H1 (cell line): ENCODE measurements around the gene SND1. TPM values are rescaled to one million over a fixed set of nuclear protein-coding genes. Genes with fewer than 3 reads are reported as not detected.

ENCODE experiments used
- CTCF ChIA-PET: fragments of 300-600 bp; sonication (Branson Sonifier 250); formaldehyde crosslinking; loops from one replicate; lab custom pipeline; 2021; ENCODE audit not compliant: partially characterized antibody; lab: Charles Lee
- POLR2A ChIA-PET: fragments of 300-600 bp; sonication (Branson Sonifier 250); formaldehyde crosslinking; loops from one replicate; lab custom pipeline; 2021; ENCODE audit warnings: inconsistent platforms; ENCODE audit not compliant: partially characterized antibody; lab: Charles Lee
- DNase-seq, 2 experiments: peaks; one replicate each; pipeline versions ENCODE4 v3.0.0 to v3.0.0-alpha.2; 2010 to 2022; ENCODE audit warnings: low spot score in 2 of 2, low read depth in 1 of 2, mixed read lengths in 1 of 2
- FAIRE-seq: peaks from 2 replicates; lab custom pipeline; 2011; peaks lifted over from hg19 to GRCh38; lab: Jason Lieb, UNC
- H2AFZ ChIP-seq: 2 replicates; pipeline ENCODE4 v1.8.1; 2012; ENCODE audit warnings: low read length, inconsistent platforms
- H2AK5ac ChIP-seq: 2 replicates; pipeline ENCODE4 v1.6.1; 2013; ENCODE audit warnings: low read depth, low read length
- H2BK120ac ChIP-seq: replicated peaks from 2 replicates; pipeline ENCODE3; 2013; ENCODE audit warnings: low read depth, low read length, inconsistent platforms
- H2BK12ac ChIP-seq: 2 replicates; pipeline ENCODE4 v1.6.1; 2013; ENCODE audit warnings: low read depth, low read length
- H2BK15ac ChIP-seq: 2 replicates; pipeline ENCODE4 v1.6.1; 2013; ENCODE audit warnings: low read length
- H2BK20ac ChIP-seq: 2 replicates; pipeline ENCODE4 v1.6.1; 2013; ENCODE audit warnings: low read length
- H2BK5ac ChIP-seq: 2 replicates; pipeline ENCODE4 v1.6.1; 2013; ENCODE audit warnings: low read depth, low read length
- H3K14ac ChIP-seq: 2 replicates; pipeline ENCODE4 v1.6.1; 2013; ENCODE audit warnings: inconsistent platforms; ENCODE audit not compliant: insufficient read length
- H3K18ac ChIP-seq: 2 replicates; pipeline ENCODE4 v1.6.1; 2013; ENCODE audit warnings: low read length; ENCODE audit errors: extremely low read depth
- H3K23ac ChIP-seq: 2 replicates; pipeline ENCODE4 v1.6.1; 2013; ENCODE audit warnings: inconsistent platforms; ENCODE audit not compliant: insufficient read length
- H3K23me2 ChIP-seq: 2 replicates; pipeline ENCODE4 v1.6.1; 2013; ENCODE audit warnings: low read depth, low read length
- H3K27ac ChIP-seq: 2 replicates; pipeline ENCODE4 v1.6.1; 2011; ENCODE audit warnings: low read depth, low read length, inconsistent platforms
- H3K27me3 ChIP-seq, 4 experiments: replicated peaks in 1 of 4; 1 replicate in 1 of 4; 2 replicates in 3 of 4; pipeline versions ENCODE4 v1.6.1 to v1.8.1; 2011 to 2013; ENCODE audit warnings: low read length in 3 of 4, mild to moderate bottlenecking in 3 of 4, inconsistent platforms in 2 of 4, mixed read lengths in 2 of 4, moderate library complexity in 1 of 4; ENCODE audit not compliant: control insufficient read depth in 3 of 4, insufficient read depth in 3 of 4; ENCODE audit errors: extremely low read depth in 1 of 4
- H3K36me3 ChIP-seq, 4 experiments: 2 replicates each; pipeline versions ENCODE4 v1.6.1 to v1.8.1; 2011 to 2013; ENCODE audit warnings: mild to moderate bottlenecking in 4 of 4, low read length in 3 of 4, moderate library complexity in 2 of 4, control low read depth in 1 of 4, inconsistent platforms in 1 of 4; ENCODE audit not compliant: insufficient read depth in 4 of 4, control insufficient read depth in 2 of 4
- H3K4ac ChIP-seq: replicated peaks from 2 replicates; pipeline ENCODE3; 2013; ENCODE audit warnings: low read length, low read depth, mixed read lengths, inconsistent platforms; ENCODE audit not compliant: insufficient read length
- H3K4me1 ChIP-seq, 4 experiments: replicated peaks in 1 of 4; 1 replicate in 1 of 4; 2 replicates in 3 of 4; pipeline versions ENCODE4 v1.6.1 to v1.8.1; 2011 to 2013; ENCODE audit warnings: low read length in 3 of 4, inconsistent platforms in 2 of 4, mixed read lengths in 1 of 4; ENCODE audit not compliant: insufficient read depth in 4 of 4, control insufficient read depth in 3 of 4
- H3K4me2 ChIP-seq, 2 experiments: 2 replicates each; pipeline versions ENCODE4 v1.6.1 to v1.8.1; 2011 to 2013; ENCODE audit warnings: low read depth in 2 of 2, low read length in 2 of 2, control low read depth in 1 of 2, inconsistent platforms in 1 of 2, mild to moderate bottlenecking in 1 of 2; ENCODE audit not compliant: insufficient read depth in 1 of 2
- H3K4me3 ChIP-seq, 4 experiments: fragments of 200-600, 300-600 bp in 1 of 4; sonication (generic), shearing (Covaris generic), sonication (Bioruptor Twin) in 1 of 4; 2 replicates each; pipeline versions ENCODE4 v1.5.1 to v1.8.1; 2011 to 2016; ENCODE audit warnings: low read length in 4 of 4, low read depth in 3 of 4, control low read depth in 2 of 4, inconsistent platforms in 2 of 4, mild to moderate bottlenecking in 2 of 4, mixed read lengths in 1 of 4, moderate library complexity in 1 of 4; ENCODE audit not compliant: insufficient read depth in 2 of 4; ENCODE audit errors: extremely low read depth in 1 of 4
- H3K56ac ChIP-seq: replicated peaks from 2 replicates; pipeline ENCODE3; 2013; ENCODE audit warnings: low read depth, mild to moderate bottlenecking, mixed read lengths, low read length, inconsistent platforms; ENCODE audit not compliant: insufficient read length
- H3K79me1 ChIP-seq: 2 replicates; pipeline ENCODE4 v1.6.1; 2013; ENCODE audit warnings: low read depth, low read length, control low read depth
- H3K79me2 ChIP-seq, 2 experiments: 2 replicates each; pipeline versions ENCODE4 v1.6.1 to v1.8.1; 2012 to 2013; ENCODE audit warnings: low read length in 2 of 2, mild to moderate bottlenecking in 2 of 2, inconsistent platforms in 1 of 2; ENCODE audit not compliant: insufficient read depth in 2 of 2, control insufficient read depth in 1 of 2
- H3K9ac ChIP-seq, 4 experiments: replicated peaks in 1 of 4; 1 replicate in 1 of 4; 2 replicates in 3 of 4; pipeline versions ENCODE4 v1.6.1 to v1.8.1; 2011 to 2013; ENCODE audit warnings: low read depth in 3 of 4, low read length in 3 of 4, control low read depth in 2 of 4, mild to moderate bottlenecking in 2 of 4, moderate library complexity in 2 of 4, inconsistent platforms in 1 of 4; ENCODE audit errors: extremely low read depth in 1 of 4
- H3K9me3 ChIP-seq, 2 experiments: 2 replicates each; pipeline versions ENCODE4 v1.6.1 to v1.8.1; 2012 to 2013; ENCODE audit warnings: mild to moderate bottlenecking in 2 of 2, moderate library complexity in 2 of 2, control low read depth in 1 of 2, inconsistent platforms in 1 of 2, low read depth in 1 of 2, low read length in 1 of 2, mixed read lengths in 1 of 2; ENCODE audit not compliant: insufficient read depth in 2 of 2
- H4K20me1 ChIP-seq, 2 experiments: replicated peaks in 1 of 2; 2 replicates each; pipeline versions ENCODE3 to v1.8.1; 2011 to 2013; ENCODE audit warnings: inconsistent platforms in 2 of 2, low read length in 2 of 2, mild to moderate bottlenecking in 1 of 2; ENCODE audit not compliant: insufficient read depth in 2 of 2, control insufficient read depth in 1 of 2
- H4K5ac ChIP-seq: 2 replicates; pipeline ENCODE4 v1.6.1; 2013; ENCODE audit warnings: low read length, low read depth, mixed read lengths, inconsistent platforms; ENCODE audit not compliant: insufficient read length
- H4K8ac ChIP-seq: 2 replicates; pipeline ENCODE4 v1.8.0; 2013; ENCODE audit warnings: mild to moderate bottlenecking, moderate library complexity, low read length, inconsistent platforms; ENCODE audit not compliant: insufficient read depth; ENCODE audit errors: extremely low read depth
- H4K91ac ChIP-seq: replicated peaks from 2 replicates; pipeline ENCODE3; 2013; ENCODE audit warnings: low read length, mixed read lengths, inconsistent platforms; ENCODE audit not compliant: insufficient read length
- CEBPB ChIP-seq: IDR thresholded peaks from 2 replicates; pipeline ENCODE4 v1.6.1; 2012; ENCODE audit warnings: low read depth, low read length
- CHD1 ChIP-seq: IDR thresholded peaks from 2 replicates; pipeline ENCODE4 v1.6.1; 2012; ENCODE audit warnings: low read depth, low read length, improper control_type of control experiment
- POU5F1 ChIP-seq: IDR thresholded peaks from 2 replicates; pipeline ENCODE4 v1.6.1; 2011; ENCODE audit warnings: low read depth, mild to moderate bottlenecking, low read length, moderate library complexity
- RAD21 ChIP-seq, 2 experiments: IDR thresholded peaks in 1 of 2; conservative IDR thresholded peaks in 1 of 2; 2 replicates each; pipeline ENCODE4 v1.6.1; 2011; ENCODE audit warnings: low read depth in 2 of 2, low read length in 2 of 2, improper control_type of control experiment in 1 of 2, inconsistent platforms in 1 of 2, mild to moderate bottlenecking in 1 of 2, moderate library complexity in 1 of 2
- SIX5 ChIP-seq: IDR thresholded peaks from 2 replicates; pipeline ENCODE4 v1.6.1; 2011; ENCODE audit warnings: mild to moderate bottlenecking, low read depth, low read length
- SP1 ChIP-seq: IDR thresholded peaks from 2 replicates; pipeline ENCODE4 v1.6.1; 2011; ENCODE audit warnings: low read depth, low read length
- SP2 ChIP-seq: IDR thresholded peaks from 2 replicates; pipeline ENCODE4 v1.6.1; 2012; ENCODE audit warnings: mild to moderate bottlenecking, low read length, inconsistent platforms
- TAF1 ChIP-seq: IDR thresholded peaks from 2 replicates; pipeline ENCODE4 v1.6.1; 2011; ENCODE audit warnings: mild to moderate bottlenecking, low read depth, low read length
- TEAD4 ChIP-seq: IDR thresholded peaks from 2 replicates; pipeline ENCODE4 v1.6.1; 2012; ENCODE audit warnings: low read depth, low read length, inconsistent platforms, mixed read lengths
- WGBS, 2 experiments: shearing (Covaris generic) in 1 of 2; methylation state at CpG; one replicate each; pipeline versions ENCODE4 v1.1.6 to v1.1.7; 2013 to 2015; ENCODE audit warnings: low lambda C conversion rate in 2 of 2, mixed read lengths in 2 of 2, inconsistent platforms in 1 of 2, low coverage in 1 of 2, missing lambda C conversion rate in 1 of 2; ENCODE audit not compliant: insufficient replicate concordance in 2 of 2, insufficient coverage in 1 of 2, insufficient read length in 1 of 2; ENCODE audit errors: extremely low coverage in 1 of 2, missing lambda C conversion rate in 1 of 2; 5-methylcytosine and 5-hydroxymethylcytosine counted together
- polyA plus RNA-seq, 7 experiments: library from polyadenylated mRNA; depleted of rRNA in 3 of 7; stranded (reverse) in 5 of 7; unstranded in 2 of 7; fragments of >200 nt in 5 of 7; fragments of 200-250 nt in 2 of 7; gene quantifications; 1 replicate in 5 of 7; 2 replicates in 1 of 7; 4 replicates in 1 of 7; pipeline versions ENCODE4 v1.2.1 to v1.2.3, GENCODE V29; 2011 to 2013; ENCODE audit warnings: missing spikeins in 2 of 7, mixed read lengths in 2 of 7
- total RNA-seq: library from RNA; stranded (reverse); fragmentation: NEBNext Ultra II Directional; extraction: Animal tissue kit (Norgen Biotek cat#: 25700); gene quantifications from 2 replicates; pipeline ENCODE4 v1.2.1, GENCODE V29; 2021
- TF ChIP-seq, protein P1 (sequence below): IDR thresholded peaks from 2 replicates; pipeline ENCODE4 v1.6.1; 2012; ENCODE audit warnings: low read length, inconsistent platforms

The SND1 gene
- total and polyA plus RNA-seq, 2 of the 8 experiments (the other 6 are each of a cell fraction or from before 2014, with no cell fraction given) = 122 to 290 TPM

- CTCF ChIA-PET = interaction anchor here (0.6 to 16.6 kb wide), 11 partner anchors 7 to 371 kb away, joined by 3 to 135 read pairs (median 6); no protein-coding TSS in a partner anchor
- WGBS, 2 experiments = 89% methylated on average over 8 of the region's 8 CpGs; no CpG with 5 or more reads in 1 of the 2 experiments
Measured at GRCh38 chr7:128076196-128076795, 424.3 kb downstream of the SND1 start.

More at GRCh38 chr7:128076196-128076795, 424.3 kb downstream of the SND1 start:
- no peak overlapping the region for H3K56ac ChIP-seq
- POLR2A ChIA-PET = no interaction called here
- no peak for DNase-seq
- H2BK20ac ChIP-seq = no peak overlapping the region
- H3K27me3 ChIP-seq = no peaks in the 10 kb centered on the region
- no peak overlapping the region for H2AFZ ChIP-seq
- H3K4me2 ChIP-seq = no peak overlapping the region
- no peak overlapping the region for H2BK120ac ChIP-seq
- H3K23me2 ChIP-seq = no peaks in the 10 kb centered on the region
- no peak for TF ChIP-seq TAF1
- TF ChIP-seq SP1 = no peak
- TF ChIP-seq, protein P1, sequence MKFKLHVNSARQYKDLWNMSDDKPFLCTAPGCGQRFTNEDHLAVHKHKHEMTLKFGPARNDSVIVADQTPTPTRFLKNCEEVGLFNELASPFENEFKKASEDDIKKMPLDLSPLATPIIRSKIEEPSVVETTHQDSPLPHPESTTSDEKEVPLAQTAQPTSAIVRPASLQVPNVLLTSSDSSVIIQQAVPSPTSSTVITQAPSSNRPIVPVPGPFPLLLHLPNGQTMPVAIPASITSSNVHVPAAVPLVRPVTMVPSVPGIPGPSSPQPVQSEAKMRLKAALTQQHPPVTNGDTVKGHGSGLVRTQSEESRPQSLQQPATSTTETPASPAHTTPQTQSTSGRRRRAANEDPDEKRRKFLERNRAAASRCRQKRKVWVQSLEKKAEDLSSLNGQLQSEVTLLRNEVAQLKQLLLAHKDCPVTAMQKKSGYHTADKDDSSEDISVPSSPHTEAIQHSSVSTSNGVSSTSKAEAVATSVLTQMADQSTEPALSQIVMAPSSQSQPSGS = no peak
- TF ChIP-seq RAD21 (IDR thresholded peaks at IDR 0.05 in 1 of 2, conservative IDR thresholded peaks at IDR 0.05 in 1 of 2; ENCODE audit: low read depth in 2 of 2, low read length in 2 of 2) = no peak
- TF ChIP-seq CEBPB = no peak
- no peak for TF ChIP-seq TEAD4
- no peak for TF ChIP-seq SIX5
- TF ChIP-seq POU5F1 = no peak
- TF ChIP-seq CHD1 = no peak
- TF ChIP-seq SP2 = no peak
- TF ChIP-seq, all 59 proteins: peak for 0
- Histone ChIP-seq H3K18ac (no peak overlapping the region; the same call in 1 of the 2 replicates), H2BK5ac (no peak overlapping the region), H4K5ac (no peak overlapping the region), H3K4me1 (peaks cover 0 to 8% (median 2%) of the 10 kb centered on the region in 4 experiments; a peak in 3 of 7 replicates), H3K4ac (no peak overlapping the region), H2BK15ac (no peak overlapping the region), H3K27ac (no peak overlapping the region), H2BK12ac (no peak overlapping the region), H3K36me3 (peaks cover under 1 to 7% (median 4%) of the 10 kb centered on the region in 4 experiments; a peak in 3 of 8 replicates), H4K91ac (no peak overlapping the region), H3K4me3 (no peak overlapping the region), H3K79me1 (peaks cover 2% of the 10 kb centered on the region; the same call in 1 of the 2 replicates), H3K79me2 (no peaks in the 10 kb centered on the region), H3K23ac (no peak overlapping the region), H4K8ac (no peak overlapping the region), H3K9me3 (no peaks in the 10 kb centered on the region), H3K9ac (no peak overlapping the region), H4K20me1 (peaks cover 4 to 13% of the 10 kb centered on the region in 2 experiments), H3K14ac (no peak overlapping the region), H2AK5ac (no peak overlapping the region)
- no peak for FAIRE-seq
